22Rv1 (cell line): ENCODE data around the gene DEAF1.

Source experiments
- CTCF ChIP-seq: fragments of 450-650 bp; IDR thresholded peaks from 2 replicates; pipeline ENCODE4 v1.5.1; 2017; ENCODE audit warnings: mild to moderate bottlenecking
- ZFX ChIP-seq: fragments of 450-650 bp; IDR thresholded peaks from 2 replicates; pipeline ENCODE4 v1.6.1; 2017; ENCODE audit warnings: antibody characterized with exemption, borderline replicate concordance

GRCh38 chr11:725624-726202 lies 30.7 kb upstream of the DEAF1 start:
- TF ChIP-seq CTCF: no peak
- no peak for TF ChIP-seq ZFX
